Measurements from ENCODE around the gene FRMD7.
"Not testable (repeated sequence)": the region's sequence is repeated elsewhere in the genome, so short reads cannot be mapped to it uniquely, and the experiment has no call there.

The FRMD7 gene

GRCh38 chrX:132127743-132128142 lies at the start of gene FRMD7:
FRMD7 (minus strand) TSS chrX:132128020; CDS start chrX:132127844, 176 bp downstream.
- no peak for DNase-seq

GRCh38 chrX:132173647-132174046 lies 45.8 kb upstream of the FRMD7 start:
- no peak for DNase-seq
- TF ChIP-seq POLR2A (IDR thresholded peaks at IDR 0.05; ENCODE audit: low read length), result no peak
- TF ChIP-seq GATA1 (IDR thresholded peaks at IDR 0.05; ENCODE audit: low read depth, low read length), result no peak

More at GRCh38 chrX:132127743-132128142, at the start of gene FRMD7:
- no peak for TF ChIP-seq GATA1 (IDR thresholded peaks at IDR 0.05; ENCODE audit: low read depth, low read length)

- no peak for TF ChIP-seq GATA1 (IDR thresholded peaks at IDR 0.05; ENCODE audit: low read depth, low read length)
- no peak for TF ChIP-seq POLR2A (IDR thresholded peaks at IDR 0.05; ENCODE audit: low read length)
- no peak for DNase-seq
Measured at GRCh38 chrX:132171881-132172280, 44.1 kb upstream of the FRMD7 start.

- TF ChIP-seq GATA1 (IDR thresholded peaks at IDR 0.05; ENCODE audit: low read depth, low read length), result no peak
- TF ChIP-seq POLR2A (IDR thresholded peaks at IDR 0.05; ENCODE audit: low read length), result no peak
- DNase-seq, result peak; percentile 4 to 13
Measured at GRCh38 chrX:132171478-132171877, 43.7 kb upstream of the FRMD7 start.

GRCh38 chrX:132169554-132169953 lies 41.7 kb upstream of the FRMD7 start:
- TF ChIP-seq GATA1 (IDR thresholded peaks at IDR 0.05; ENCODE audit: low read depth, low read length) (no peak), POLR2A (IDR thresholded peaks at IDR 0.05; ENCODE audit: low read length) (no peak)
- DNase-seq, result no peak

GRCh38 chrX:132165651-132166050 lies 37.8 kb upstream of the FRMD7 start:
- DNase-seq, result no peak
- TF ChIP-seq GATA1 (IDR thresholded peaks at IDR 0.05; ENCODE audit: low read depth, low read length), result no peak
- no peak for TF ChIP-seq POLR2A (IDR thresholded peaks at IDR 0.05; ENCODE audit: low read length)

GRCh38 chrX:132165005-132165404 lies 37.2 kb upstream of the FRMD7 start:
- no peak for DNase-seq
- TF ChIP-seq POLR2A (IDR thresholded peaks at IDR 0.05; ENCODE audit: low read length), result no peak
- TF ChIP-seq GATA1 (IDR thresholded peaks at IDR 0.05; ENCODE audit: low read depth, low read length), result no peak

GRCh38 chrX:132163094-132163493 lies 35.3 kb upstream of the FRMD7 start:
- not testable (repeated sequence) for DNase-seq

GRCh38 chrX:132153166-132153565 lies 25.3 kb upstream of the FRMD7 start:
- DNase-seq, result no peak
- TF ChIP-seq GATA1 (IDR thresholded peaks at IDR 0.05; ENCODE audit: low read depth, low read length), result no peak
- TF ChIP-seq POLR2A (IDR thresholded peaks at IDR 0.05; ENCODE audit: low read length), result no peak

GRCh38 chrX:132146456-132146855 lies 18.6 kb upstream of the FRMD7 start:
- no peak for DNase-seq
- TF ChIP-seq GATA1 (IDR thresholded peaks at IDR 0.05; ENCODE audit: low read depth, low read length), result no peak
- no peak for TF ChIP-seq POLR2A (IDR thresholded peaks at IDR 0.05; ENCODE audit: low read length)

GRCh38 chrX:132144061-132144460 lies 16.2 kb upstream of the FRMD7 start:
- DNase-seq, result no peak
- TF ChIP-seq POLR2A (IDR thresholded peaks at IDR 0.05; ENCODE audit: low read length), result no peak
- no peak for TF ChIP-seq GATA1 (IDR thresholded peaks at IDR 0.05; ENCODE audit: low read depth, low read length)

GRCh38 chrX:132125906-132126305 lies 1.9 kb downstream of the FRMD7 start:
- no peak for TF ChIP-seq POLR2A (IDR thresholded peaks at IDR 0.05; ENCODE audit: low read length)
- no peak for TF ChIP-seq GATA1 (IDR thresholded peaks at IDR 0.05; ENCODE audit: low read depth, low read length)

GRCh38 chrX:132120913-132121312 lies 6.9 kb downstream of the FRMD7 start:
- TF ChIP-seq POLR2A (IDR thresholded peaks at IDR 0.05; ENCODE audit: low read length), result no peak
- no peak for TF ChIP-seq GATA1 (IDR thresholded peaks at IDR 0.05; ENCODE audit: low read depth, low read length)
- DNase-seq, result no peak

More at GRCh38 chrX:132125906-132126305, 1.9 kb downstream of the FRMD7 start:
- DNase-seq, result no peak

GRCh38 chrX:132119821-132120515 lies 7.9 kb downstream of the FRMD7 start:
- no peak for DNase-seq
- no peak for TF ChIP-seq GATA1 (IDR thresholded peaks at IDR 0.05; ENCODE audit: low read depth, low read length)
- TF ChIP-seq POLR2A (IDR thresholded peaks at IDR 0.05; ENCODE audit: low read length), result no peak

GRCh38 chrX:132119283-132119682 lies 8.5 kb downstream of the FRMD7 start:
- TF ChIP-seq POLR2A (IDR thresholded peaks at IDR 0.05; ENCODE audit: low read length) (no peak), GATA1 (IDR thresholded peaks at IDR 0.05; ENCODE audit: low read depth, low read length) (no peak)
- DNase-seq, result no peak
